Cardiac fibroblast (primary cell): Measurements from ENCODE around the gene DNAH9.

Source experiments
- DNase-seq, 2 donors: peaks; one replicate each; pipeline versions ENCODE4 v3.0.0 to v3.0.0-alpha.2; 2010; ENCODE audit warnings: low read depth in 2 of 2
- H3K4me3 ChIP-seq, 2 donors: replicated peaks in 1 of 2; 1 replicate in 1 of 2; 2 replicates in 1 of 2; pipeline ENCODE4 v1.5.1; 2011; ENCODE audit warnings: low read depth in 2 of 2, low read length in 2 of 2, mild to moderate bottlenecking in 2 of 2, moderate library complexity in 1 of 2
- CTCF ChIP-seq: IDR thresholded peaks from one replicate; pipeline ENCODE4 v1.5.1; 2011; ENCODE audit warnings: low read depth, mild to moderate bottlenecking, low read length, inconsistent platforms

Gene DNAH9

GRCh38 chr17:11736613-11737312 lies 138.5 kb downstream of the DNAH9 start:
- TF ChIP-seq CTCF: no peak
- no peak for DNase-seq
- no peak overlapping the region for H3K4me3 ChIP-seq

GRCh38 chr17:11737313-11737679 lies 139.0 kb downstream of the DNAH9 start:
- H3K4me3 ChIP-seq: no peak overlapping the region
- no peak for TF ChIP-seq CTCF
- no peak for DNase-seq

- DNase-seq: no peak
- no peak for TF ChIP-seq CTCF
- H3K4me3 ChIP-seq: no peak overlapping the region
Observed at GRCh38 chr17:11738151-11738550, 139.9 kb downstream of the DNAH9 start.

- no peak for DNase-seq
- H3K4me3 ChIP-seq: no peak overlapping the region
- TF ChIP-seq CTCF: no peak
Observed at GRCh38 chr17:11739351-11739750, 141.1 kb downstream of the DNAH9 start.

GRCh38 chr17:11739848-11740247 lies 141.6 kb downstream of the DNAH9 start:
- H3K4me3 ChIP-seq: no peak overlapping the region
- no peak for TF ChIP-seq CTCF
- DNase-seq: no peak

GRCh38 chr17:11742886-11743285 lies 144.6 kb downstream of the DNAH9 start:
- DNase-seq: no peak
- no peak for TF ChIP-seq CTCF

GRCh38 chr17:11744696-11745095 lies 146.4 kb downstream of the DNAH9 start:
- no peak for TF ChIP-seq CTCF
- H3K4me3 ChIP-seq: no peak overlapping the region
- no peak for DNase-seq

More at GRCh38 chr17:11742886-11743285, 144.6 kb downstream of the DNAH9 start:
- H3K4me3 ChIP-seq: no peak overlapping the region
